Adipocyte (in vitro differentiated cells): Measurements from ENCODE around the gene C1QTNF1.

ENCODE experiments used
- DNase-seq: peaks from one replicate; pipeline ENCODE4 v3.0.0-alpha.2; 2015; ENCODE audit warnings: low read depth
- H3K27me3 ChIP-seq: replicated peaks from 2 replicates; pipeline ENCODE4 v1.7.0; 2013; ENCODE audit warnings: mild to moderate bottlenecking, low read length, moderate library complexity; ENCODE audit not compliant: control insufficient read depth, insufficient read depth
- H3K36me3 ChIP-seq: 2 replicates; pipeline ENCODE4 v1.7.0; 2013; ENCODE audit warnings: low read length, mild to moderate bottlenecking, moderate library complexity; ENCODE audit not compliant: control insufficient read depth, insufficient read depth, severe bottlenecking
- H3K4me1 ChIP-seq: 2 replicates; pipeline ENCODE4 v1.7.0; 2013; ENCODE audit warnings: mild to moderate bottlenecking, low read length, moderate library complexity; ENCODE audit not compliant: control insufficient read depth, insufficient read depth
- H3K4me3 ChIP-seq: 2 replicates; pipeline ENCODE4 v1.7.0; 2013; ENCODE audit warnings: mild to moderate bottlenecking, low read length, moderate library complexity
- H3K9ac ChIP-seq: 2 replicates; pipeline ENCODE4 v1.7.0; 2013; ENCODE audit warnings: mild to moderate bottlenecking, low read length, moderate library complexity
- H3K9me3 ChIP-seq: 2 replicates; pipeline ENCODE4 v1.7.0; 2013; ENCODE audit warnings: mild to moderate bottlenecking, low read length, moderate library complexity; ENCODE audit not compliant: control insufficient read depth

The C1QTNF1 gene

GRCh38 chr17:79002291-79002690, 21.7 kb upstream of the C1QTNF1 start:
- Histone ChIP-seq H3K4me1 (peaks cover 6% of the 10 kb centered on the region), H3K9ac (no peak overlapping the region), H3K9me3 (no peaks in the 10 kb centered on the region), H3K36me3 (peaks cover 16% of the 10 kb centered on the region), H3K4me3 (no peak overlapping the region), H3K27me3 (no peaks in the 10 kb centered on the region)
- DNase-seq: no peak

GRCh38 chr17:79002796-79003593, 21.0 kb upstream of the C1QTNF1 start:
- Histone ChIP-seq H3K36me3 (peaks cover 9% of the 10 kb centered on the region), H3K4me1 (peaks cover 12% of the 10 kb centered on the region), H3K4me3 (no peak overlapping the region), H3K9me3 (no peaks in the 10 kb centered on the region), H3K9ac (no peak overlapping the region), H3K27me3 (no peaks in the 10 kb centered on the region)
- no peak for DNase-seq

GRCh38 chr17:79003661-79004411, 20.1 kb upstream of the C1QTNF1 start:
- DNase-seq: no peak
- H3K9ac ChIP-seq: no peak overlapping the region
- H3K4me1 ChIP-seq: peaks cover 20% of the 10 kb centered on the region
- no peak overlapping the region for H3K4me3 ChIP-seq
- H3K27me3 ChIP-seq: no peaks in the 10 kb centered on the region
- peaks cover 7% of the 10 kb centered on the region for H3K36me3 ChIP-seq
- H3K9me3 ChIP-seq: no peaks in the 10 kb centered on the region

GRCh38 chr17:79005063-79005861, 18.7 kb upstream of the C1QTNF1 start:
- peaks cover 27% of the 10 kb centered on the region for H3K4me1 ChIP-seq
- no peak overlapping the region for H3K4me3 ChIP-seq
- DNase-seq: no peak
- no peaks in the 10 kb centered on the region for H3K27me3 ChIP-seq
- H3K36me3 ChIP-seq: peaks cover 4% of the 10 kb centered on the region
- no peak overlapping the region for H3K9ac ChIP-seq
- no peaks in the 10 kb centered on the region for H3K9me3 ChIP-seq

- Histone ChIP-seq H3K4me3 (no peak overlapping the region), H3K4me1 (peaks cover 28% of the 10 kb centered on the region), H3K9me3 (no peaks in the 10 kb centered on the region), H3K36me3 (peaks cover 4% of the 10 kb centered on the region), H3K27me3 (no peaks in the 10 kb centered on the region), H3K9ac (no peak overlapping the region)
- no peak for DNase-seq
These were observed 17.9 kb upstream of the C1QTNF1 start for GRCh38 chr17:79006046-79006445.

- H3K9me3 ChIP-seq: no peaks in the 10 kb centered on the region
- peaks cover 4% of the 10 kb centered on the region for H3K36me3 ChIP-seq
- no peak overlapping the region for H3K4me3 ChIP-seq
- H3K4me1 ChIP-seq: peaks cover 28% of the 10 kb centered on the region
- no peak for DNase-seq
- H3K27me3 ChIP-seq: no peaks in the 10 kb centered on the region
- H3K9ac ChIP-seq: no peak overlapping the region
These were observed 17.0 kb upstream of the C1QTNF1 start for GRCh38 chr17:79006794-79007503.

- Histone ChIP-seq H3K9me3 (no peaks in the 10 kb centered on the region), H3K36me3 (no peaks in the 10 kb centered on the region), H3K4me3 (peak overlapping the region; percentile 99), H3K9ac (no peak overlapping the region), H3K27me3 (no peaks in the 10 kb centered on the region), H3K4me1 (peaks cover 28% of the 10 kb centered on the region)
- DNase-seq: no peak
These were observed 16.2 kb upstream of the C1QTNF1 start for GRCh38 chr17:79007504-79008381.

GRCh38 chr17:79008666-79009387, 15.1 kb upstream of the C1QTNF1 start:
- Histone ChIP-seq H3K4me1 (peaks cover 28% of the 10 kb centered on the region), H3K4me3 (peak overlapping the region; percentile 99), H3K27me3 (no peaks in the 10 kb centered on the region), H3K9ac (peak overlapping the region; percentile 98), H3K9me3 (no peaks in the 10 kb centered on the region), H3K36me3 (no peaks in the 10 kb centered on the region)
- DNase-seq: no peak

GRCh38 chr17:79009397-79010303, 14.3 kb upstream of the C1QTNF1 start, which contains the start of gene CANT1:
TSS of gene CANT1 (minus strand) at chr17:79009764. CDS start at chr17:78997622, 12,142 bp downstream.
- H3K4me3 ChIP-seq: peak within 1 kb of the TSS; percentile 99
- H3K9ac ChIP-seq: peak within 1 kb of the TSS; percentile 98
- no peaks in the 10 kb centered on the region for H3K36me3 ChIP-seq
- H3K27me3 ChIP-seq: no peaks in the 10 kb centered on the region
- DNase-seq: peak; percentile 95
- H3K4me1 ChIP-seq: peaks cover 28% of the 10 kb centered on the region
- no peaks in the 10 kb centered on the region for H3K9me3 ChIP-seq
